Measurements from ENCODE around the gene COG4.

The COG4 gene

GRCh38 chr16:70476272-70477020, 46.9 kb downstream of the COG4 start:
- no peak for DNase-seq

GRCh38 chr16:70475054-70475871, 48.1 kb downstream of the COG4 start:
- DNase-seq: no peak

GRCh38 chr16:70474320-70475053, 48.9 kb downstream of the COG4 start:
- no peak for DNase-seq

- DNase-seq: no peak
Observed at GRCh38 chr16:70473446-70474319, 49.7 kb downstream of the COG4 start.

GRCh38 chr16:70472786-70473433, 50.4 kb downstream of the COG4 start:
- DNase-seq: no peak

- no peak for DNase-seq
Observed at GRCh38 chr16:70470927-70471341, 52.4 kb downstream of the COG4 start.

- DNase-seq: no peak
Observed at GRCh38 chr16:70470141-70470926, 53.0 kb downstream of the COG4 start.

GRCh38 chr16:70468776-70469525, 54.4 kb downstream of the COG4 start:
- DNase-seq: no peak

GRCh38 chr16:70467608-70468007, 55.7 kb downstream of the COG4 start:
- DNase-seq: no peak

- DNase-seq: no peak
Observed at GRCh38 chr16:70467113-70467512, 56.2 kb downstream of the COG4 start.

GRCh38 chr16:70466805-70467076, 56.6 kb downstream of the COG4 start:
- no peak for DNase-seq

- no peak for DNase-seq
Observed at GRCh38 chr16:70465999-70466804, 57.2 kb downstream of the COG4 start.

- no peak for DNase-seq
Observed at GRCh38 chr16:70463235-70463634, 60.1 kb downstream of the COG4 start.

GRCh38 chr16:70460737-70461261, 62.6 kb downstream of the COG4 start:
- no peak for DNase-seq

GRCh38 chr16:70457446-70458166, 65.7 kb downstream of the COG4 start:
- DNase-seq: no peak

GRCh38 chr16:70455910-70456309, 67.4 kb downstream of the COG4 start:
- DNase-seq: no peak

- no peak for DNase-seq
Observed at GRCh38 chr16:70454222-70455034, 68.9 kb downstream of the COG4 start, which contains the start of gene FCSK. TSS of gene FCSK (plus strand) at chr16:70454595. CDS start at chr16:70463191, 8,596 bp downstream.

- DNase-seq: no peak
Observed at GRCh38 chr16:70453892-70454221, 69.5 kb downstream of the COG4 start.
